ENCODE data around the gene PDLIM4.

PDLIM4 gene

GRCh38 chr5:132281856-132282614 lies 24.5 kb downstream of the PDLIM4 start:
- no peak overlapping the region for H3K27ac ChIP-seq
- TF ChIP-seq ZFX (IDR thresholded peaks at IDR 0.05) (no peak), CTCF (conservative IDR thresholded peaks at IDR 0.05) (peak; percentile 23; the same call in 1 of the 2 replicates)

GRCh38 chr5:132283423-132284043 lies 26.0 kb downstream of the PDLIM4 start:
- peak; percentile 73 for TF ChIP-seq CTCF (conservative IDR thresholded peaks at IDR 0.05)
- no peak for TF ChIP-seq ZFX (IDR thresholded peaks at IDR 0.05)
- H3K27ac ChIP-seq: no peak overlapping the region

- no peak overlapping the region for H3K27ac ChIP-seq
- TF ChIP-seq ZFX (IDR thresholded peaks at IDR 0.05): no peak
These were observed 31.6 kb downstream of the PDLIM4 start for GRCh38 chr5:132289097-132289496.

- no peak overlapping the region for H3K27ac ChIP-seq
- TF ChIP-seq ZFX (IDR thresholded peaks at IDR 0.05): no peak
- no peak for TF ChIP-seq CTCF (conservative IDR thresholded peaks at IDR 0.05)
These were observed 33.5 kb downstream of the PDLIM4 start for GRCh38 chr5:132291026-132291425.

DNA sequence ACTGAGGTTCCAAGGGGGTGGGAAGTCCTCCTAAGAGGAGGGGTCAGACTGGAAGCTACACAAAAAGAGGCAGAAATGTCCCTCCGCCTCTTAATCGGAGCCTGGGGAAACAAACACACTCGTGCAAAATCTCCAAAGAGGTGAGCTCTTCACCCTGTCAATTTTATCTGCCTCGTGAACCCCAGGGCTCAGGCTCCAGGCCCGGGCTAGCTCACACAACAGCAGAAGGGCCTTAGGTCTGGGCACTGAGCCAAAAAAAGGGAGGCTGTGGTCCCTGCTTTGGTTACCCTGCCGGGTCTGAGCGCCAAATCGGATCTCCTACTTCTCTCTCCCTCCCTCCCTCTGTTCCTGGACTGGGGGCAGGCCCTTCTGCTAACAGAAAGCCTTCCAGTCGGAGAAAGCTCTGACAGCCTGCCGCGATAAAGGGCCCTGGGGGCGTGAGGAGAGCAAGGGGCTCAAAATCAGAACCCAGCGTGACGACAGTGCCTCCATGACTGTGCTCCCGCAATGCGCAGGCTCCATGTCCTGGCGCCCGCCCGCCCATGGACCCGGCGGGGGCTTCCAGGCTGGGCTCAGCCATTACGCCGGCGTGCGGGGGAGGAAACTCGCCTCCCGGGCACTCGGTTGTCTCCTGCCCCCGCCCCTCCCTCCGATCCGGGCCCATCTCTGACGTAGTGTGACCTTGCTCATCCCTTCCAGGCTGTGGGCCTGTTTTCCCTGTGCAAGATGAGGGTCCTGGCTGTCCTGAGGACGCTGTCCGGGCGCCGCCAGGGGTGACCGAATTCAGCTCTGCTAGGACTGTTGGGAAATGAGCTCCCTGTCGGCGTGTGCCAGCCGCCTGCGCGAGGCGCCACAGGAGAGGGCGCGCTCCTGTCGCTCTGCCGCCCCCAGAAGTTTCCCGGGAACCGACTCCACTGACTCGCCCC lies 35.8 kb downstream of the PDLIM4 start:
- peak overlapping the region; percentile 87 for H3K27ac ChIP-seq
- TF ChIP-seq ZFX (IDR thresholded peaks at IDR 0.05): peak; percentile 76
- no peak; the same call in 1 of the 2 replicates for TF ChIP-seq CTCF (conservative IDR thresholded peaks at IDR 0.05)

DNA sequence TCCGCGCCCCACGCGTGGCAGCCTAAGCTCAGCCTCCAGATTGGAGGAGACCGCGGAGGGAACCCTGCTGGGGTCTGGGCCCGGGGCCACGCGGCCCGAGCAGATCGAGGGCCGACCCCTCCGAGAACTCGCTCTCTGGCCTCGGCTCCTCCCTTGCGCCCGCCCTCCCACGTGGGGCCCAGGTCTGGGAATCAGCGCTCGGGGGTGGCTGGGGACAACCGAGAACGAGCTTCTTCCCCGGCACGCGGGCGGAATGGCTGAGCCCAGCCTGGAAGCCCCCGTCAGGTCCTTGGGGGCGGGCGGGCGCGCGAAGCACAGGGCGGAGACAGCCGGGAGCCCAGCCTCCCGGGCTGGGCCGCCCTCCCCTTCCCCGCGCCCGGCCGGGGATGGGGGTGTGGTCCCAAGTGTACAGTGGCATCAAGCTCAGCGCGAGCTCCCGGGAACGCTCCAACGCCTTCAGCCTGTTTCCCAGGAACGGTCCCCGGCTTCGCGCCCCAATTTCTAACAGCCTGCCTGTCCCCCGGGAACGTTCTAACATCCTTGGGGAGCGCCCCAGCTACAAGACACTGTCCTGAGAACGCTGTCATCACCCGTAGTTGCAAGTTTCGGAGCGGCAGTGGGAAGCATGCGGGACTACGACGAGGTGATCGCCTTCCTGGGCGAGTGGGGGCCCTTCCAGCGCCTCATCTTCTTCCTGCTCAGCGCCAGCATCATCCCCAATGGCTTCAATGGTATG lies 36.7 kb downstream of the PDLIM4 start, which contains the start of gene SLC22A4:
Gene SLC22A4, plus strand, starts transcription at position 403 of the 736 bp plus-strand sequence. Its CDS starts 223 bp downstream, at position 626.
- peak; percentile 38; the same call in 1 of the 2 replicates for TF ChIP-seq ZFX (IDR thresholded peaks at IDR 0.05)
- no peak for TF ChIP-seq CTCF (conservative IDR thresholded peaks at IDR 0.05)

More for the DNA sequence above, 36.7 kb downstream of the PDLIM4 start, which contains the start of gene SLC22A4:
- H3K27ac ChIP-seq: peak within 1 kb of the TSS; percentile 87
